Measurements from ENCODE around the gene CYP26B1.

Gene CYP26B1

DNA sequence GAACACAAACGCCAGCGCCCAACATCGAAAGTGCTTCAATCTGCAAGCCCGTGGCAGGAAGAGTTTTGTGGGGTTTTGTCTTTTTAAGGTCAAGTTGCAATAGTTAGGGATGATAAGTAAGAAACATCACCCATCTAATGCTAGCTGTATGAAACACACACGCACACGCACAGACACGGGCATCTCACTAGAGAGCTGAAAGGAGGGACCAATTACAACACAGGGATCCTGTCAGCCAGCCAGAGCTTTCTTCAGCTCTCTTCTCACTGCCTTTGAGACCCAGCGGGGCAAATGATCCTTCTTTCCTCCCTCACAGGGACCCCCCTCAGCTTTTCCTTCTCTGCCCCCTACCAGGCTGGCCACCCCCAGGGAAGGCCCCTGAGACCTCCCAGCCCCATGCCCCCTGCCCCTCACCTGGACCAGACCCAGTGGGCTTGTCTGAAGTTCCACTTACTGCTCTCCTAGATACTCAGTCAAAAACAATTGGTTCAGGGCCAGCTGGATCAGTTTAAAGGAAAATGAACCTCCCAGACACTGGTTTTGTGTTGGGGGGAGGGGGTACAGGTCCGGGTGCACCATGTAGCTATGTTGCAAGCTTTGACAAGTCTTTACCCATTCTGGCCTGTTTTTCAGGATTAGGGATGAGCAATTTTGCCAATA lies 17.9 kb downstream of the CYP26B1 start:
- DNase-seq = no peak

DNA sequence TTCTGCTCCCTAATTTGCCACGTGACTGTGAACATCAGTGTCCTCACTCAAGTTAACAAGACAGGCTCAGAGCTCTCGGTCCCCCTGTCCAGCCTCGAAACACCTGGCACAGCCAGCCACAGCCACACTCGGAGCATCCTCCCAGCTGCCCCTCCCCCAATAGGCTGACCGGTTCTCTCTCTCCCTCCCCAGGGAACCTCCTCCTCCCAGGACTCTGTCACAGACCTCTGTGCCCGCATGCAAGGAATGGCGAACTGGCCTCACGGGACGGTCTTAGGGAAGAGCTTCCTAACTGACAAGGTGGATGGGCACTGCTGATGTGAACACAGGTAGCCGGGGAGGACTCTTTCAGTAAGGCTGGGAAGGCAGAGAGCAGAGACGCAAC lies 18.8 kb downstream of the CYP26B1 start:
- DNase-seq = no peak

DNA sequence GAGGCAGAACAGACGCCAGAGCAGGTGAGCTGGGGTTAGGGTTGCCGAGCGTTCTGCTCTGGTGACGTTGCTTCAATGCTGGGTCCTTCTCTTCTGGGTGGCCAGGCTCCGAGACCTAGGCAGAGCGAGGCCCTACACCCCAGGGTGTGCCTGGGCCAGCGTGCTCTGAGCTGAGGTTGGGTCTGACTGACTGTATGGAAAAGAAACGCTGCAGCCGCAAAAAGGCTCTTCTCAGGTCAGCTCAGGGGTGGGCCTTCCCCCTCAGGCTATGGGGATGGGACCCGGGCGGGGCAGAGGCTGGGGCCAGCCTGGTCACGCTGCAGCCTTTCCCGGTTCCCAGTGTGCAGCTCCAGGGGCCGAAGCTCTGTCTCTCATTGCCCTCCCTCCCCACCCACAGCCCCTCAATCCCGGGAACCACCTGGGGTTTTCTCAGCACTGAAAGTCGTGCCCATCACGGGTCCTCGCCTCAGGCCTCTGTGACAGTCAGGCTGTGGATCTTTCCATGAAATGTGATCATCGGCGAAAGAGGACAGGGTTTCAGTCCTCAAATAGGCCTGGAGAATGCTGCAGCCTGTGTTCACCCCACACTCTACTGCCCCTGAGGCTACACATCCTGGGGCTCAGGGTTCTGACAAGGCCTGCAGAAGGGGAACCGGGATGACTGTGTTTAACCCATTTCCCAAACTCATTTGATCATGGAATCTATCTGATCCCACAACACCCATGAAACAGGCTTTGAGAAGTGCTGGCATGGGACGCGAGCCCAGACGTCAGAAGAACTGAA lies 19.4 kb downstream of the CYP26B1 start:
- DNase-seq = no peak

DNA sequence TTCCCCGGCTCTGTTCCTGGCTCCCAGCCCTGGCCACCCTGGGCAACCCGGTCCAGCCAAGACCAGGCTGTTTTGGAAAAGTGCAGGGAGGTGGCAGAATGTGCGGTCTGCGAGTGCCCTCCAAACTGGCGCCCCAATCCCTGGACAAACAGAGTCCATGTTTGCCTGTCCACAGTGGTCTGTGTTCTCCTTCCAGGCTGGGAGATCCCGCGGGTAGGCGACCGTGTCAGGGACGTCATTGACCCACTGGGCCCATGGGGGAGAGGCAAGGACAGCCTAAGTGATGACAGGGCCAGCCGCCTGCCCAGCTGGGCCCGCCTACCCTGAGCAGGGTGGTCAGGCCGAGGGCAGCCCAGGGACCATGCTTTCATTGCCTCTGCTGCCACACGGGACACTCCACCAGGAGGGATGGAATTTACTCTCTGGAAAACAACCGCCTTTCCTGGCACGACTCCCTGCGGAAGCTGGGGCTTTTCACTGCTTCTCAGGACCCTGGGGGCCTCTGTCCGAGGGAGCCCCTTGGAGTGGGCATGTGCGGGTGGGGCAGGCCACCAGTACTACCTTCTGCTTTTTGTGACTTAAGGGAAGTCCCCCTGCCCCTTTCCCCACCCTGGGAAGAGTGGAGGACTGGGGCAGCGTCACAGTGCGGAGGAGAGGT lies 20.1 kb downstream of the CYP26B1 start:
- DNase-seq = no peak

DNA sequence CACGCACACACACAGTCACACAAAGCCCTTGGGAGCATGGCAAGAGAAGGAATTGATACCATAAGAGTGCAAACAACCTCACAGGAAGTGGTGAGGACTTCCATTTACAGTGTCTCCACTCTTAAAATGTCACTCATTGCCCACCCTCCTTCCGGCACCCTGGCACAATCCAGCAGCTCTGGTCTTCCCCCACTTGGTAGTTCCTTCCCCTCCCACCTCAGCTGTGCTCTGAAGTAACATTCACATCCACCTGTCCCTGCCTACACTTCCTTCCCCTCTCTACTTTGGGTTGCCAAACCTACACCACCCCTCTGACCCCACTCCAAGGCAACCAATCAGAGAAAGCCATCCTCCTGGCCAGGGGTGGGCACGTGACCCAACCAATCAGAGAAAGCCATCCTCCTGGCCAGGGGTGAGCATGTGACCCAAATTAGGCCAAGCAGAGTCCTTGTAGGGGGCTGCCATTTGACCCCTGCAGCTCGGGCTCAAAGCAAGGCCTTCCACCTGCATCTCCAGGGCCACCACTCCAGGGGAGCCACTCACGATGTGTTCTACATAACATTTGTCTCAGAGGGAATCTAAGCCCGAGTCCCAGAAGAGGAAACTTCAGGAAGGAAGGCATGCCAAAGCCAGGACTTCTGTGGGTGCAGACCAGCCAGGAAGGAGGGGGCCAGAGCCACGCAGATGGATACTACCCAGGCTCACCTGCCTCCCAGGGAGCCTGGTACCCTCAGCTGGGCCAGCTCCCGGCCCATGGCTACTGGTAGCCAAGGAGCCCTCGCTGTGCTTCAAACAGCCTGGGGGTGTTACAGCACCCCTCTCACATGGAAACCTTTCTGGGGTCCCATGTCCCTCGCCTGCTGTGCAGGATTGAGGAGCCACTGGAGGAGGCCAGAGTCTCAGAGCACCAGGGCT lies 21.2 kb downstream of the CYP26B1 start:
- no peak for DNase-seq

GRCh38 chr2:72124376-72124775 lies 23.3 kb downstream of the CYP26B1 start:
- DNase-seq = no peak

DNA sequence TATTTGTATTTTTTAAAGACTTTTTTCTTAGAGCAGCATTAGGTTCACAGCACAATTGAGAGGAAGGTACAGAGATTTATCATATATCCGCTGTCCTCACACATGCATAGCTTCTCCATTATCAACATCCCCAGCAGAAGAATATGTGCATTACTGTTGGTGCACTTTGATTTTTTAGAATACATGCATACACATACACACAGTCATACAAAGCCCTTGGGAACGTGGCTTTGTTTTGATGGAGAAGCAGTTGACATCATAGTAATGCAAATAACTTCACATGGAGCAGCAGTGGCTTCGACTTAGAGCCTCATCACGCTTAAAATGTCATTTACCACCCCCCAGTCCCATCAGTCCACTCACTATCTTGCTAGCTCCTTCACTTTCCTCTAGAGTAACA lies 26.5 kb downstream of the CYP26B1 start:
- no peak for DNase-seq

- DNase-seq = no peak
Measured at GRCh38 chr2:72118951-72119350, 28.7 kb downstream of the CYP26B1 start.

DNA sequence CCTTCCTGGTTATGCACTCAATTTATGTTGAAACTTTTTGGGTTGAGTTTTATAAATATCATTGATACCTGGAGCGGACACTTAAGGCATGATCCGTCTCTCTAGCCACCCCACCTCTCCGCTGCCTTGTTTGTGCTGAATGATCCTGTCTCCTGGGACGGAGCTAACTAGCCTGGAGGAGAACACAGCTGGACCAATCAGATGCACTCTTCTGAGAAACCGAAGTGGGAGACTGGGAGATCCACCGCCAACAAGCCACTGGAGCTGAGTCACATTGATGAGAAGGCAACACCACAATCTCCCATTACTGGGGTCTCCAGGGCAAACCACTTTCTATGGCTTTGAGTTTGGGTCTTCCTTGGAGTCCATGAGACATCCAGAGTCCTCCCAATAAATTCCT lies 29.3 kb downstream of the CYP26B1 start:
- DNase-seq = no peak

- no peak for DNase-seq
Measured at GRCh38 chr2:72117718-72118117, 29.9 kb downstream of the CYP26B1 start.

DNA sequence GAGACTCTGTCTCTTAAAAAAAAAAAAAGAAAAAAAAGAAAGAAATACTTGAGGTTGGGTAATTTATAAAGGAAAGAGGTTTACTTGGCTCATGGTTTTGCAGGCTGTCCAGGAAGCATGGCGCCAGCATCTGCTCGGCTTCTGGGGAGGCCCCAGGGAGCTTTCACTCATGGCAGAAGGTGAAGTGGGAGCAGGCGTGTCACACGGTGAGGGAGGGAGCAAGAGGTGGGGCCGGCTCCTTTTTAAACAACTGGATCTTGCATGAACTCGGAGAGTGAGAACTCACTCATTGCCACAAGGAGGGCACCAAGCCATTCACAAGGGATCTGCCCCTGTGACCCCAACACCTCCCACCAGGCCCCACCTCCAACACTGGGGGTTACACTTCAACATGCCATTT lies 30.6 kb downstream of the CYP26B1 start:
- DNase-seq = no peak

DNA sequence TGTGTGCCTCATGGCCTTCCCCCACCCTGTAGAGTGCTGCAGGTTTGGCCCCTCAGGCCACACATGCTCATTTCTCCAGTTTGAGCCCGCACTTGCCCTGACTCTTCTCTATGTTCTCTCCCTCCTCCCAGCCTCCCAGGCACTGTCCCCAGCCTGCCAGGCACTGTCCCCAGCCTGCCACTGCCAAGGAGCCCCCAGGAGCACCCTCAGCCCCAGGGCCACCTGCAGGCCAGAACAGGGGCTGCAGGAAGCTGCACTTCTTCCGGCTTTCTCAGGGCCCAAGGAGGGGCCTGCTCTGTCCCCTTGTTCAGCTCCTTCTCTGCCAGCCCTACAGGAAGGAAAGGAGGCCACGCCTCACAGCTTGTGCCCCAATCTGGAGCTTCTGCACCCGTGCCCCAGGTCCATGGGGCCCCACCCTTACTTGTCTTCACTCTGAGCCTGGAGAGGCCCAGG lies 31.6 kb downstream of the CYP26B1 start:
- no peak for DNase-seq

DNA sequence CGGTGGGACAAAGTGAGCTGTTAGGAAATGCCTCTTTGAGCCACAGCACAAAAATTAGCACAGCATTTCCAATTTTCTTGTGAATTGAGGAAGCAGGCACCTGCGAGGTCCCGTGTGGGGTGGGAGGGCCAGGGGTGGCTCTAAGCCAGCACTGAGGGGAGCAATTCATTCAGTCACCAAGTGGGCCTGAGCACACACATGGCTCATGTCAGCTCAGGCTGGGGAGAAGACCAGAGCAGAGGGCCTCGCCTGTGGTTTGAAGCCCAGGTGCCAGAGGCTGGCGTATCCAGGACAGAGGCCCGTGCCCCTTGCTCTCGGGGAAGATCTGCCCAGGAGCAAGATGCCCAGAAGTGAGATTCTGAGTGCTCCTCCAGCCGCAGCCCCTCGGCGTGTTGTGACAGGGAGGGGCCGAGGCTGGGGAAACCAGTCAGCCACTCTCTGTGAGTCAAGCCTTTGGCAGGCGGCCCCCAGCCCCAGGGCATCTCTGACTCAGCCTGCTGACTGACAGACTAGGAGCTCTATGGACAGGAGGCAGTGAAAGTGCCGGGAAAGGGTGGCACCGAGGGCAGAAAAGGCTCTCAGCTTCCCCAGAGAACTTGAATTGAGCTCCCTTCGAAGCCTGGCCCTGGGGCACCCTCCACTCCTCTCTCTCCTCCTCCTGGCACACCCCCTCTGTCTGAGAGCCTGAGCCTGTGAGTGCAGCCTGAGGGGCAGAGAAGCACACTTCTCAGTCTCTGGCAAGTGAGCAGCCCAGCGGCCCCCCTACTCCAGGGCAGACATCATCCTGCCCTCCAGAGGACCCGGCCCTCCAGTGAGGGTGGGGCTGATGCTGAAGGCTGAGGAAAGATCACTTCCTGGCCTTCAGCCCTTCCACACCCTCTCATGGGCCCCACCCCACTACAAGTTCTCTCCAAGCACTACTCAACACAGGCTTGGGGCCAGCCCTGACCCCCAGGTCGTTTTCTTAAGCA lies 32.3 kb downstream of the CYP26B1 start:
- no peak for DNase-seq

- no peak for DNase-seq
Measured at GRCh38 chr2:72114693-72115051, 33.0 kb downstream of the CYP26B1 start.

DNA sequence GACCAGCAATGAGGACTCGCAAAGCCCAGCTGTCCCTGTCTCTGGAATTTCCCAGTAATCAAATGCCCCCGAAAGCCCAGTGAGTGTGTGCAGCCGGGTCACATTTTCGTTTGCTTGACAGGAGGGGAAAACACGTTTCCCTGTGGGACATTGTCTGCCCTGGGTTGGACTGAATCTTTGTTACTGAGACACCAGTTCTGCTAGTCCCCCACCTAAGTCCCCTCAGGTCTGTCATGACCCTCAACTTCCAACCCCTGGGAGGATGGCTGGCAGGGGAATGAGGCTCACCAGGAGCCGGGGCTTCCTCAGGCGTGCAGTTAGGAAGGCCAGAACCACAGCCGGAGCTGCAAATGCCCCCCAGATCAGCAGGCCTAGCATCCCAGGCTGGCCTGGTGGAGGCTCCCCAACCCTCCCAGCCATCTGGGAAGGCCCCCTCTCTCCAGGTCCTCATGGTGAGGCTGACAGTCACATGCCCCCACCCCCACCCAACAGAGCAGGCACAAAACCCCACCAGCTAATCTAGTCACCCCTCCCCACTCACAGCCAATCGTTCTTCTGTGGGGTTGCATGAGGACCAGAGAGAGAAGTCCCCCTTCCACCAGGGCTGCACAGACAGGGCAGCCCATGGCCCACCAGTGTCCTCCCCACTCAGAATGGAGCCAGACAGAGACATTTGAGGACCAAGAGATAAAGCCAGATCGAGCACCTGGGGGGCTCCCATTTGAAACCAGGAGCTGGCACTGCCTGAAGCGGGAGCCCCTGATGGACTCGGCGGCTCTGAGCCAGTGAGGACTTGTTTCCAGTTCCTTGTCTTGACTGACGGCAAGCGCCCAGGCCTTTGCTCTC lies 33.6 kb downstream of the CYP26B1 start:
- DNase-seq = no peak

DNA sequence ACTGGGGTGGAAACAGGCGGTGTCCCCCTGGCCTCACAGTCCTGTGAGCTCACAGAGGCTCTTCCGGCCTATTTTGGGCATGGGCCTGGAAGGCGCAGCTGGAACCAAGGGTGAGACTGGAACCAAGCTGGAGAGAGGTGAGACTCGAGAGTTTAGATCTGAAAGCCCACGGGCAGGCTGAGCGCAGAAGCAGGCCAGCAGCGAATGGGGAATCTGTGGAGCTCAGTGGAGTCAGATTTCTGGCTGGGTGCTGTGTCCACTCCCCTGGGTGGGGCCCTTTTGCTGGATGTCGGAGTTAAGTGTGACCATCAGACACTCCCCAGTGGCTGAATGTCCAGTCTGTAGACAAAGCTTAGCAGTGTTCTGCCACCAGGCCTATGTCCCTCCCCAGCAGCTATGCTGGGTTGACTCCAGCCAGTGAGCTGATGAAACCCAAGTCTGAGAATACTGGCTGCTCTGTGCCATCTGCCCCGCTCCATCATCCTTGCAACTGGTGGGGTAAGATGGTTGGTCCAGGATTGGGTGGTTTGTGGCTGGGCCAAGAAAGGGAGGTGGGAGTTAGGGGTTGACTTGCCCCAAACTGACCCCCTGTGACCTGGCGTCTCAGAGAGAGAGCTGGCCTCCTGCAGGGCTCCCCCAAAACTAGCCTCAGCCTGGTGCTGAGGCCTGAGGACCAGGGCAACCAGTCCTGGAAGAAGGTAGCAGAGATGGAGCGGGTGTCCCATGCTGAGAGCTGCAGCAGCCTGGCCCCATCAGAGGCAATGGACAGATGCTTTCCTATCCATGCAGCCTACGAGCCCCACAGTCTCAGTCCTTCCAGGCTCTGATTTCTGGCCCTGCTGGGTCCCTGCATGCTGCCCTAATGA lies 34.4 kb downstream of the CYP26B1 start:
- no peak for DNase-seq

DNA sequence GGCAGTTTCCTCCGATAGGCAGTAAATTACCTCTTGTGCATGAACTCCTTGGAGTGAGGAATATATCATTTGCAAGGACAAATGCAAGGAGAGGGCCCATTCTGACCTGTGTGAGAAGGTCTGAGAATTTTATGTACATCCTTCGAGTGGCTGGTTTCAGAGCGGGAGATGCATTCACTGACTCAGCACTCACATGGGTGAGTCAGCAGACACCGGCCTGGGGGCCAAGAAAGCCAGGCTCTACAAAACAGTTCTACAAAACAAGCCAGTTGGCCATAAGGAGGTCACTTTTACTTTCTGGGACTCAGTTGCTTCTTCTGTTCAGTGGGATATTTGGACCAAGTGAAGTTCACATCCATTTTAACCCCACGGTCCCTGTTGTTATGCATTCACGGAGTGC lies 35.3 kb downstream of the CYP26B1 start:
- DNase-seq = no peak

DNA sequence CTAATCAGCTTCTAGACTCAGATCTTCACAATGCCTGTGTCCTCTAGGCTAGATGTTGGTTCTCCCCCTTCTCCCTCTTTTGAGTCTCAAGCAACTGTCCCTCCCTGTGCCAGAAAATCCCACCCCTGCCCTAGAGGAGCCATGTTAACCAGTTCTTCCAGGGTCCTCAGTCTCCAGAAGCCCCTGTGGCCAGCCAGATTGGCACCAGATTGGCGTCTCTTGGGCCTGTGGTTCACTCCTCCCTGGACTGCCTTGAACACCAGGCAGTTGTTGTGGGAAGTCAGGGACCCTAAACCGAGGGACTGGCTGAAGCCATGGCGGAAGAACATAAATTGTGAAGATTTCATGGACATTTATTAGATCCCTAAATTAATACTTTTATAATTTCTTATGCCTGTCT lies 36.6 kb downstream of the CYP26B1 start:
- no peak for DNase-seq

DNA sequence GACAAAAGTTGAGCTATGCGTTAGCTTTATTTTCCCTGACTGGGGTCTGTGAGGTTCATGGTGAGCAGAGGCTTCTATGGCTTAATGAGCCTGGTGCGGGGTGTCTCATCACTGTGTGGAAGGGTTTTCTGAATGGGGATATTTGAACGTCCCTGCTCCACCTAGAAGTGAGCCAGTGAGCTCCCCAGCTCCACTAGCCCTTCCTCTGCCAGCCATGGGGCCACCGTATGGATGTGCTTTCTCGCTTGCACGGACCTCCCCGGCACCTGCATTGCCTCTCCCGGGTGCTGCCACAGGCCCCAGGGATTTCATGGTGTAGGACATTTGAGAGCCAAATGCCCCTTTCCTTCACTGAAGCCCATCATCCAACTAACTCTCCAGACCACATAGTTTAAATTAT lies 37.8 kb downstream of the CYP26B1 start:
- DNase-seq = no peak

All from right kidney (tissue), 1 donor.